Fibroblast of the conjunctiva (primary cell): ENCODE results near the gene KCNAB2.

Experiments used
- DNase-seq: peaks from one replicate; pipeline ENCODE4 v3.0.0-alpha.2; 2010; ENCODE audit warnings: low read depth

Gene KCNAB2

GRCh38 chr1:6129313-6129712 lies 83.6 kb downstream of the KCNAB2 start:
- no peak for DNase-seq

DNA sequence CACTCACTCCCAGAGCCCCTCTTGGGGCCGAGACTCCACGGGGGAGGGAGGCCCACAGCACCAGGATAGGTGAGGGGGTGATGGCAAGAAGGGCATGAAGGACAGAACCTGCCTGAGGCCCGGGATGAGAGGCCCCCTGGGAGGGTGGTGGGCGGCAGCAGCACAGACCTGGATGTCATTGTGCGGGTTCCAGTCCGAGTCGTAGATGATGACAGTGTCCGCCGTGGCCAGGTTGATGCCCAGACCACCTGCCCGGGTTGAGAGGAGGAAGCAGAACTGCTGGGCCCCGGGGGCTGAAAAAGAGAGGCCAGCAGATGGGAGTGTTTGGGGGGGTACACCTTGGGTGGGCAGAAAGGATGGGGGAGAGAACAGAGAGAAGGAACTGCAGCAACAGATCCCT lies 84.3 kb downstream of the KCNAB2 start:
- no peak for DNase-seq

DNA sequence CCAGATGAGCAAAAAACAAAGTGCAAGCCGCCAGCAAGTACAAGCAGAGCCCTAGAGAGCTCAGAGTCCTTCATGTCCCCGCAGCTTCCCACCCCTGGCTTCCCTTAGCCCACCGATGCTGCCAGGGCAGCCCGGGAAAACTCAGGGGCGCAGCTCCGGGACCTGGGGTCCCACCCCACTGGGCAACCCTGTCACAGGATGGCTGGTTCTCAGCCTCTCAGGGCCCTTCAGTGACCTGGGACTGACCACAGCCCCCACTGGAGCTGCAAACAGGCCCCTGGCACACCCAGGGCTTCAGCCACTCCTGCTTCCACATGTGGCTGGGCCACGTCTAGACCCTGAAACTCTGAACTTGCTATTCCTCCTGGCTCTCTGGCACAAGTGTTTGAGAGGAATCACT lies 84.9 kb downstream of the KCNAB2 start:
- no peak for DNase-seq

GRCh38 chr1:6131561-6131960 lies 85.9 kb downstream of the KCNAB2 start:
- no peak for DNase-seq

DNA sequence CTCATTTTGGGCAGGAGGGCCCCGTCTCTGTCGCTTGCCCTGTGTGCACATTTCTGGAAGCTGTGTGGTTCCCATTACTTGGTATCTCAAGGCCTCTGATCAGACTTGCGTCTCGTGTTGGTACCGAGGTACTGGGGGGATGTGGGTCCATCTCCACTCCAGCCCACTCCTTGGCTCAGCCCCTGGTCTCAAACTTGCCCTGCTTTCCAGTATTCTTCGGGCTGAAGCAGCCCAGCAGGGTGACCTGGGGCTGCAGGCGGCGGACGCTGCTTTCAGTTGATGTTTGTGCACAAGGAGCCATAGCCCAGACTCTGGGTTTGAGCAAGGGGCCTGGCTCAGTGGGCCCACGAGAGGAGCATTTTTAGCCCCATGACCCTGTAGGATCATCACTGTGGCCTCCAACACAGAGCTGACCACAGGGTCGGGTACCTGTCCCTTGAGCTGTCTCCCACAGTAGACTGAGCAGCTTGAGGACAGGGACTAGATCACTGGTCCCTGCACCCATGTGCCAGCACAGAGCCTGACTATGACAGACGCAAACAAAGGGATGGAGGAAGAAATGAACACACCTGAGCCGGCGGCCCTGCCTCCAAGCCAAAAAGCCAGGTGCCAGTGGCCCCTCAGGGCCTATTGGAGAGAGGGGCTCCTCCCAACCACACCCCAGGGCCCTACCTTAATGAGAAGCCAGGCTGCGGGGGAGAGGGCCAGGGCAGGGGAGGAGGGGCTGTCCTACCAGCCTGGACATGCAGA lies 87.6 kb downstream of the KCNAB2 start:
- no peak for DNase-seq

GRCh38 chr1:6134206-6134605 lies 88.5 kb downstream of the KCNAB2 start:
- DNase-seq: no peak

DNA sequence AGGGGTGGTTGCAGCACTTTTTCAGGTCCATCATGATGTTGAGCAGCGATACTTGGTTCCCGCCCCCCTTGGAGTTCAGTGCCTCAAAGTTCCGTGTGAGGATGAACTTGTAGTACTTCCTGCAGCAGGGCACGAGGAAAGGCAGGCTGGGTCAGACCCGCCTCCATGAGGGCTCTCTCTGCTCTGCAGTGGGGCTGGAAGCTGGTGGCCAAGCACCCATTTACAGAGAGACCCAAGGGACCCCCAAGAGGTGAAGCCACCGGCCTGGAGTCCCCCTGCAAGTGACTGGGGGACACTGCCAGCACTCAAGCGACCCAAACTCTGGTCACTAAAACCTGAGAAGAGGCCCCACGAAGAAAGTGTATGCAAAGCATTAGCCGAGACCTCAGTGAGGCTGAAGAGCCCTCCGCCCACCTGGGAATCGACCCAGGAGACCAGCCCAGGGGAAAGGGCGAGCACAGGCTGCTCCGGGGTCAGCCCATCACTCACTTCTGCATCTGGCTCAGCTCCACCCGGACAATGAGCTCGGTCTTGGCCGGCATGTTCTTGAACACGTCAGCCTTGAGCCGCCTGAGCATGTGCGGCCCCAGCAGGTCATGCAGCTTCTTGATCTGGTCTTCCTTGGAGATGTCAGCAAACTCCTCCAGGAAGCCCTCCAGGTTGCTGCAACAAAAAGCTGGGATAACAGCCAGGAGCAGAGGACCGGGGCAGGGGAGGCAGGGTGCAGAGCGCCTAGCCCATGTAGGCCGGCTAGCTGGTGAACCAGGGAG lies 89.2 kb downstream of the KCNAB2 start:
- no peak for DNase-seq

DNA sequence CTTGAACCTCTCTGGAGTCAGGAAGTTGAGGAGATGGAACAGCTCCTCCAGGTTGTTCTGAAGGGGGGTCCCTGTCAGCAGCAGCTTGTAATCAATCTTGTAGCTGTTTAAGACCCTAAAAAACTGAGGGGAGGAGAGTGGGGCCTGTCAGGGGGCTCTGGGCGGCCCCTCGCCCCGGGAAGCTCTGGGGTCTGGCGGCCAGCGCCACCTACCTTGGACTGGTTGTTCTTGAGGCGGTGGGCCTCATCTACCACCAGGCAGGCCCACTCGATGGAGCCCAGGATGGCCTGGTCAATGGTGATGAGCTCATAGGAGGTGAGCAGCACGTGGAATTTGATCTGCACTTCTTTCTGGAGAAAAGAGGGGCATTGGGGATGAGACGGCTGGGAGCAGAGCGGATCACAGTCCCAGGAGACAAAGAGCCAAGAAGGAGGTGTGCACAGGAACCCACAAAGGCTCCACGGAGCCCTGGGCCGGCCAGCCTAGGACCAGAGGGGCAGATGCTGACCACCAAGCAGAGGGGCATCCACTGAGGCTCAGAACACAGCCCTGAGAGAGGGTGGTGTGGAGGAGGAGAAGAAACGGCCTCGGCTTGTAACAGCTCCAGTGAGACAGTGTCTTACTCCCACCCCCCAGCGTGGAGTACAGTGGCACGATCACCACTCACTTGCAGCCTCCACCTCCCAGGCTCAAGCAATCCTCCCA lies 91.0 kb downstream of the KCNAB2 start:
- no peak for DNase-seq

DNA sequence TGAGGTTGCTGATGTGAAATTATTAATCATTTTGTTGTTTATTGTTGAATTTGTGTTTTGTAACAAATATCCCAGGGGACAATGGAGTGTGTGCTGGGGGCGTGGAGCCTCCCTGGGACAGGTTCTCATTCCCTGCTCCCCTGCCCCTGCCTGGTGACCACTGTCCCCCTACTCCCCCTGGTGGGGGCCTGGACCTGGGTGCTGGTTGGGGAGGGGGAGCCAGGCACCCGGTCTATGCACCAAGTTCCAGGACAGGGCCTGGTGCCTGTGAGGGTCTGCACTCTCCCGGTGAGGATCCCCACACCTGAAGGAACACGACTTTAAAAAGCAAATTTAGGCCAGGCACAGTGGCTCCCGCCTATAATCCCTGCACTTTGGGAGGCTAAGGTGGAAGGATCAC lies 92.1 kb downstream of the KCNAB2 start:
- no peak for DNase-seq

DNA sequence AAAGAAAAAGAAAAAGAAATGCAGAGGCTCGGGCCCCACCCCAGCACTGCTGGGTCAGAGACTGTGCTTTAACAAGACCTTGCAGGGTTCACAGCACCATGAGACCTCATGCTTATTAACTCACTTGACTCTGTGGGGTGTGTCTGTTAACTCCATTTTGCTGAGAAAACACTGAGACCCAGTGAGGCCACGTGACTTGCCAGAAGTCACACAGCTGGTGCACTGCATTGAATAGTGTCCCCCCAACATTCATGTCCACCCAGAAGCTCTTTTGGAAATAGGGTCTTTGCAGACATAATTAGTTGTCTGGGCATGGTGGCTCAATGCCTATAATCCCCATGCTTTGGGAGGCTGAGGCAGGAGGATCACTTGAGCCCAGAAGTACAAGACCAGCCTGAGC lies 94.7 kb downstream of the KCNAB2 start:
- no peak for DNase-seq

GRCh38 chr1:6141592-6141991 lies 95.9 kb downstream of the KCNAB2 start:
- DNase-seq: no peak

DNA sequence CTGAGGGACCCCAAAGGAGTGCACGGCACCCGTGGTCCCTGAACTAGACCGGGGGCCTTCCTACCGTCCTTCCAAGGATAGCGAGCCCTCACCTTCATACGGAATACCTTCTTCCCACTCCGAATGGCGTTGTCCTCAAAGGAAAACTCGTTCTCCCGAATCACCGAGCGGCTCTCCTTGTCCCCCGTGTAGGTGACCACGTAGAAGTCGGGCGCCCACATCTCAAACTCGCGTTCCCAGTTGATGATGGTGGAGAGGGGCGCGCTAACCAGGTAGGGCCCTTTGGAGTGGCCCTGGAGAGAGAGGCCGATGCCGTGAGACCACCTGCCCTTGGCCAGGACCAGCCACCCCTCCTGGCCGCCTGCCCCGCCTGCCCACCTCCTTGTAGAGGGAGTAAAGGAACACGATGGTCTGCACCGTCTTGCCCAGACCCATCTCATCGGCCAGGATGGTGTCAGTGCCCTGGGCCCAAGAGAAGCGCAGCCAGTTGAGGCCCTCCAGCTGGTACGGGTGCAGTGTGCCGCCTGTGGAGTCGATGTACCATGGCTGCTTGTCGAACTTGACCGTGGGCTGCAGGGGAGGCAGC lies 96.4 kb downstream of the KCNAB2 start:
- no peak for DNase-seq

DNA sequence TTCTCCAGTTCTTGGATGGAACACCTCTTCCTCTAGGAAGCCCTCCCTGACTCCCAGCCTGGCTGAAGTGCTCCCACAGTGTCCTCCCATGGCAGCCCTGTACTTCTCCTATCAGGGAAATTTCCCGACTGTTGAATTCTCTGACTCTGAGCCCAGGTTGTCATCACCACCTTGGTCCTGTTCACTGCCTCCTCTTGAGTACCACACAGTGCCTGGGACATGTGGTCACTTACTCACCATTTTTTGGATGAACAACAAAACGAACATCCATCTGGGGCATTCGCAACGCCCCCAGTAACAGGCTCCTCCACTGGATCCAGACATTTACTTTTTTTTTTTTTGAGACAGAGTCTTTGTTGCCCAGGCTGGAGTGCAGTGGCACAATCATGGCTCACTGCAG lies 97.0 kb downstream of the KCNAB2 start:
- DNase-seq: no peak

- no peak for DNase-seq
Observed at GRCh38 chr1:6143395-6143794, 97.7 kb downstream of the KCNAB2 start.

GRCh38 chr1:6144175-6144574 lies 98.5 kb downstream of the KCNAB2 start:
- DNase-seq: no peak

DNA sequence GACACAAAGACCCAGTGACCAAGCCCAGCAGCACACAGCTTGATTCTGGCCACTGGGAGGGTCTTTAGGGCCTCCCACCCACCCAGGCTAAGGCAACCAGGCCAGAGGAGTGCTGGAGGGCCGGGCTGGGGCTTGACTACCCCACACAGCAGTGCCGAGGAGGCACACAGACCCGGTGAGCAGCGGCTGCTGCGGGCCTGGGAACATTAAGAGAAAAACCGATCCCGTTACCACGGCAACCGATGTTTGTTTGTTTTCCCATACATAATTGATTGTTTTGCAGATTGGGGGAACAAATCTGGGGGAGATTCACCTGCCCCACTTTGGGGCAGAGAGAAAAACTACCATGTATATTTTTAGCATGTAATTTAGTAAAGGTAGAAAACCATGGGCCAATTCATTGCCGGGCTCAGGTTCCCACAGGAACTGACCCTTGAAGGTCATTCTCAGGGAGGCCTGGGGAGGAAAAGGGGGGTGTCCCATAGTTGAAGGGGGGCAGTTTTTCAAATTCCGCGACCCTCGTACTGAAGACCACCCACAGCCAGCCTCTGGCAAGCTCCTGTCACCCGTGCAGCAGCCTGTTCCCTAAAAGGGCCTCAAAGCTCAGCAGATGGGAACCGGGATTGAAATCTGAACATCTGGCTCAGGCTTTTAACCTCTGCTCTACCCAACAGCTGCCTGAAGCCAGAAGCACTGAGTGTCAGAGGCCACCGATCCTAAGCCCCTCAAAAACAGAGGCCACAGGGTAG lies 99.1 kb downstream of the KCNAB2 start:
- no peak for DNase-seq

DNA sequence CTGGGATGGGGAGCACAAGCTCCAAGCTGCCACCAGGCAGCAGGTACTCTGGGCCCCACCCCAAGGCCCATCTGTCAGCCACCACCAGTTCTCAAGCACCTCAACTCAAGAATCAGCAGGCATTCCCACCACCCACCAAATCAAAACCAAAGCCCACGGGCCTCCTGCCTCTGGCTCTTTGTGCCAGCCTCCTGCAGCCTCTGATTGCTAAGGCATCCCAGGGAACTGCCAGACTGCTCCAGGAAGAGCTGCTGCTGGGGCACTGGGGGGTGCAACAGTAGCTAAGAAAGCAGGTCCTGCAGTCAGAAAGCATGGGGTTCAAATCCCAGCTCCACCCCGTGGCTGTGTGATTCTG lies 99.7 kb downstream of the KCNAB2 start:
- no peak for DNase-seq

DNA sequence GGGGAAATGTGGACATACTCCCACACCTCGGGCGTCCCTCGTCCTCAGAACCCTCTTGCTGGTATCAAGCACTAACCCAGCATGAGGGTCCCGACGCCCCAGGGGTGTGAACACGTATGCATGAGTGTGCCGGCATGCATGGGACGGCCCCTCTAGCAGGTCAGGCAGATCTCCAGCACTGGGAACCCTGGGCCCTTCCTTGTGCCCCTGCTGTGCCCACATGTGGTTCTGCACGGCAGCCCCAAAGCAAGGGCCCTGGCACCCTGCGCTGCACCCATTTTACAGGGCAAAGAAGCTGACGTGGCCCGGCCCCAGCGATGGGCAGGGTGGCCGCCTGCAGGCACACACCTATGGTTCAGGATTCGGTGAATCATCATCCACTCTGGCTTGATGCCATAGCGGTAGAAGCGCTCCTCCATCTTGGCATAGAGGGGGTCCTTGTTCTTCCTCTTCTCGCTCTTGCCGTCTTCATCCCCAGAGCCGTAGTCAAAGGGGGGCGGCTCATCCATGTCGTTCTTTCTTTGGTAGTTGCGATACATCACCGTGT lies 100.2 kb downstream of the KCNAB2 start:
- DNase-seq: no peak

GRCh38 chr1:6148497-6149241 lies 103.0 kb downstream of the KCNAB2 start:
- DNase-seq: no peak

GRCh38 chr1:6149597-6149996 lies 103.9 kb downstream of the KCNAB2 start:
- DNase-seq: no peak
